Right ventricle myocardium inferior (tissue), 1 donor: Measurements from ENCODE around the gene LZTS3. TPM values are rescaled to one million over a fixed set of nuclear protein-coding genes. Genes with fewer than 3 reads are reported as not detected.
"Not testable (repeated sequence)": the region's sequence is repeated elsewhere in the genome, so short reads cannot be mapped to it uniquely, and the experiment has no call there.

Experiments used
- ATAC-seq: fragments of 200-7000 bp; cut with Tn5 transposase; one replicate; pipeline ENCODE4 v1.9.1; 2020; ENCODE audit warnings: mild to moderate bottlenecking, moderate library complexity
- DNase-seq: peaks from one replicate; pipeline ENCODE4 v3.0.0; 2021; ENCODE audit errors: missing footprints
- intact Hi-C: fragments of 100-400 bp; cut with DNase I; formaldehyde crosslinking; loops from one replicate; pipeline ENCODE4 v1.11.0; 2022
- total RNA-seq: library from RNA; stranded (reverse); fragmentation: NEBNext Ultra II Directional; extraction: Animal tissue kit (Norgen Biotek cat#: 25700); gene quantifications from one replicate; pipeline ENCODE4 v1.2.1, GENCODE V29; 2021
- donor health status: DM: no; HTN: yes; CAD: no; lungs with severe emphysema.

The LZTS3 gene
- total RNA-seq, 1 donor from 2014 or later: 19.6 TPM

- intact Hi-C loops: no loop called here
- ATAC-seq: no peak
- no peak for DNase-seq
These were observed 14.3 kb downstream of the LZTS3 start for GRCh38 chr20:3158968-3159431.

DNA sequence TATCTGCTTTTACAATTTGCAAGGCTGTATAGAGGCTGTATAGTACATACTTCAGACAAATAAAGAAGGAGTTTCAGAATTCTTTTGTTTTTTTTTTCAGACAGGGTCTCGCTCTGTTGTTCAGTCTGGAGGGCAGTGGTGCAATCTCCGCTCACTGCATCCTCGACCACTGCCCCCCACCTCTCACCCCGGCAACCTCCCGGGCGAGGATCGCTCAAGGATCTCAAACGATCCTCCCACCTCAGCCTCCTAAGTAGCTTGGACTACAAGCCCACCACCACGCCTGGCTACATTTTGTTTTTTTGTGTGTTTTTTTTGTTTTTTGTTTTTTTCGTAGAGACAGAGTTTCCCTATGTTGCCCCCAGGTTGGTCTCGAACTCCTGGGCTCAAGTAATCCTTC is 15.5 kb downstream of the LZTS3 start:
- intact Hi-C loops: no loop called here
- no peak for ATAC-seq
- no peak for DNase-seq

DNA sequence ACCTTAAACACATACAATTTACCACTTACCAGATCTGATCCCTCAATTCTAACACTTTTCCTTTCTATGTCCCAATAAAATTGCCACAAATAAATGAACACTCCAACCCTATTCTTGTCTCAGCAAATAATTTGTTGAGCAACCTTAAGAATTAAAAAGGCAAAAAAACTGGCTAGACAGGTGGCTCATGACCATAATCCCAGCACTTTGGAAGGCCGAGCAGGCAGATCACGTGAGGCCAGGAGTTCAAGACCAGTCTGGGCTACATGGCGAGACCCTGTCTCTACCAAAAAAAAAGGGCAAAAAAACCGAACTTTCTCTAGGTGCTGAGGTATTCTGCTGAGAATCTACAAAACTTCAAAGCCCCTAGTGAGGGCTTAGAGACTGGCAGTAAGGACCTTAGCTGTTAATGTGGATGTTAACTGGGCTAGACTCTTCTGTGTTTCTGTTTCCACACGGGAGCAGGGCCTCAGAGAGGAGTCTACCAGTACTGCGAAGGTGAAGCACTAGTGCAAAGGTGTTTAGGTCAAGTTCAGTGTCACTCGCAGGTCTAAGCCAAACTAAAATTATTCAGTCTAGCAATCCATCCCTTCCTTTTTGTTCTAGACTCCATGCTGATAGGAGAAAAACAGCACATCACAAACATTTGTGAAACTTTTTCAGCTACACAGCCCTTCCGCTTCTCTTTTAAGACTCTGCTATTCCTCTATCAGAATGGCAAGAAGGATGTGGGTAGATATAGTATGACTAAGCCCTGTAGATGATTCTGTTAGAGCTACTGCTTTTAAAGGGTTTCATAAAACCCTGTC is 16.3 kb downstream of the LZTS3 start:
- DNase-seq (no peak), ATAC-seq (no peak)
- intact Hi-C loops: no loop called here

DNA sequence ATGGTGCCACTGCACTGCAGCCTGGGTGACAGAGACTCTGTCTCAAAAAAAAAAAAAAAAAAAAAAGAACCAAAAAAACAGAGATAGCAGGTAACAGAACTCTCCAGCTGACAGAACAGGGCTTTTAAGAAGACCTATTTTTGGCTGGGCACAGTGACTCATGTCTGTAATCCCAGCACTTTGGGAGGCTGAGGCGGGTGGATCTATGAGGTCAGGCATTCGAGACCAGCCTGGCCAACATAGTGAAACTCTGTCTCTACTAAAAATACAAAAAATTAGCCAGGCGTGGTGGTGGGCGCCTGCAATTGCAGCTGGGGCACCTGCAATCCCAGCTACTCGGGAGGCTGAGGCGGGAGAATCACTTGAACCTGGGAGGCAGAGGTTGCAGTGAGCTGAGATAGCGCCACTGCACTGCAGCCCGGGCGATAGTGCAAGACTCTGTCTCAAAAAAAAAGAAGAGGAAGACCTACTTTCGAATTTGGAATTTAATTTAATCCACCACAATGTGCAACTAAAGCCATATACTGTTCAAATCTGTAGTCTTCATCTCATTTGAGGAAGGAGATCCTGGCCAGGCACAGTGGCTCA is 21.2 kb downstream of the LZTS3 start:
- intact Hi-C loops, DNase-seq, ATAC-seq: not testable (repeated sequence)

GRCh38 chr20:3150908-3151307 is 22.4 kb downstream of the LZTS3 start:
- no peak for DNase-seq
- no peak for ATAC-seq
- intact Hi-C loops: no loop called here

DNA sequence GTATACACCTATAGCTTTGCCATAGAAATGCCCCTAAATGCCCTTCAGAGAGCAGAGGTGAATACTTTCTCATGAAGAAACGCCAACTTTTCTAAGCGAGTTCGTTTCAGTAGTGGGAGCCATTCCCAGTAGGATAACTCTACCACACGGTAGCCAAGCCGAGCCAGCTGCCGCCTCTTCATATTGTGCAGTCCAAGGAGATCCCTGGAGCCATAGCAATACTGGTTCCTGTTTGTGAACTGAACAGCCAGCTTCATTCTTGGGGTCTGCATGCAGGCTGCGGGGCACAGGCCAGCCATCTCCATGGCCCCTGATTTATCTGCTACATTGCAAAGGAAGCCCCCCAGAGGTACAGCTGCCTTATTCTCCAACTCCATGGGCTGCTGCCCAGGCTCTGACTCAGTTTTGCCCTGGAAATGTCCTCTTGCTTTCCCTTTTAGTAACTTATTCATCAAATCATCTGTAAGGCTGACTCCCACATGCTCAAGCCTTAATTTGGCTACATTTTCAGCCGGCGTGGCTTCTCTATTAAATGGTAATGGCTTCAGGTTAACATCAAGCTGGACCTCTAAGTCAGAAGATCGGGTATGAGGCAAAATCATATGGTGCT is 26.5 kb downstream of the LZTS3 start:
- intact Hi-C loops: no loop called here
- no peak for ATAC-seq
- DNase-seq: no peak

GRCh38 chr20:3141757-3142156 is 31.6 kb downstream of the LZTS3 start:
- no peak for ATAC-seq
- intact Hi-C loops: no loop called here
- DNase-seq: no peak

DNA sequence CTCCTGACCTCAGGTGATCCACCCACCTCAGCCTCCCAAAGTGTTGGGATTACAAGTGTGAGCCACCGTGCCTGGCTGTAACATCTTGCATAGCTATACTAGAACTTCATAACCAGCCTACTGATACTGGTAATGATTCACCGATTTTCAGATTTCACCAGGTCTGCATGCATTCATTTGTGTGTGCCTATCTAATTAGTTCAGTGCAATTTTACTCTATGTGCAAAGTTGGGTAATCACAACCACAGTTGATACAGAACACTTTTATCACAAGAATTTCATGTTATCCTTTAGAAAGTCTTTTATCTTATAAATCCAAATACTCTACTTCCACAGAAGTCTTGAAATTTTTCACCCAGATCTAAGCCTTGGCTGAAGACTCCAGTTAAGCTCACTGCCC is 35.9 kb downstream of the LZTS3 start:
- intact Hi-C loops: no loop called here
- ATAC-seq (no peak), DNase-seq (no peak)

DNA sequence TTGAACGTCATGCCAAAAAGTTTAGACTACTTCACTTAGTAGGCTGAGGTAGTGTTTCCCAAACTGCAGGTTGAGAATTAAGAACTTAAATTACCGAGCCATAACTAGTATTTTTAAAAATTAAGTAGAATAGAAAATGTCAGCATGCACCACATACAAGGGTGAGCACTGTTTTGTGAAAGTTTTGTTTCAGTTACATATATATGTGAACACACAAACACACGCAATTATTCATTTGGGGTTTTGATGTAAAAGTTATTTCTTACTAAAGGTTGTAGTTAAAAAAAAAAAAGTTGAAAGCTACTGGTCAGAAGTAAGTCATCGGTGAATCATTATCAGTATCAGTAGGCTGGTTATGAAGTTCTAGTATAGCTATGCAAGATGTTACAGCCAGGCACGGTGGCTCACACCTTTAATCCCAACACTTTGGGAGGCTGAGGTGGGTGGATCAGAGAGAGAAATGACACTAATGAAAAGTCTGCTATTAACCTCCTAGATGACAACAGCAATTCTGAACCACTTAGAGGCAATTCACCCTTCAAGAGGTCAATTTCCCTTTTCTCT is 37.8 kb downstream of the LZTS3 start:
- DNase-seq (no peak), ATAC-seq (no peak)
- intact Hi-C loops: no loop called here

- ATAC-seq (no peak), DNase-seq (no peak)
- intact Hi-C loops: no loop called here
These were observed 39.2 kb downstream of the LZTS3 start for GRCh38 chr20:3134151-3134550.

- intact Hi-C loops: no loop called here
These were observed 40.2 kb downstream of the LZTS3 start for GRCh38 chr20:3133155-3133554.

GRCh38 chr20:3130051-3130600 is 43.2 kb downstream of the LZTS3 start:
- ATAC-seq (no peak), DNase-seq (no peak)
- intact Hi-C loops: no loop called here

More at GRCh38 chr20:3133155-3133554, 40.2 kb downstream of the LZTS3 start:
- no peak for ATAC-seq
- DNase-seq: no peak

DNA sequence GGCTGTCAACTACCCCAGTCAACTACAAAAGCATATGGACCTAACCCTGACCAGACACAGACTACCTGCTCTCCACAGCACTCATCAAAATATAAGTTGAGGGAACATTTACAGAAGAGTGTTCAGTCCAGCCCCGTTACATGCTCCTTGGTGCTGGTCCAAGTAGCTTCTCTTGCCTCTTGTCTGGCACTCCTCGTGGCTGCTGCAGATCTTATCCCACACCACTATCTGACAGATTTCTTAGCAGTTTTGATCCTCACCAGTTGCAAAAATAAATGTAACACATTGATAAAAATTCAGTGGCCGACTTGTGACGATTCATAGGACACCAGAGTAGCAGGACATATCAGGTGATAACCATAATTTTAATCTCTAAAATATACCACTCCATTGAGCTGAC is 44.3 kb downstream of the LZTS3 start:
- ATAC-seq (no peak), DNase-seq (no peak)
- intact Hi-C loops: no loop called here

DNA sequence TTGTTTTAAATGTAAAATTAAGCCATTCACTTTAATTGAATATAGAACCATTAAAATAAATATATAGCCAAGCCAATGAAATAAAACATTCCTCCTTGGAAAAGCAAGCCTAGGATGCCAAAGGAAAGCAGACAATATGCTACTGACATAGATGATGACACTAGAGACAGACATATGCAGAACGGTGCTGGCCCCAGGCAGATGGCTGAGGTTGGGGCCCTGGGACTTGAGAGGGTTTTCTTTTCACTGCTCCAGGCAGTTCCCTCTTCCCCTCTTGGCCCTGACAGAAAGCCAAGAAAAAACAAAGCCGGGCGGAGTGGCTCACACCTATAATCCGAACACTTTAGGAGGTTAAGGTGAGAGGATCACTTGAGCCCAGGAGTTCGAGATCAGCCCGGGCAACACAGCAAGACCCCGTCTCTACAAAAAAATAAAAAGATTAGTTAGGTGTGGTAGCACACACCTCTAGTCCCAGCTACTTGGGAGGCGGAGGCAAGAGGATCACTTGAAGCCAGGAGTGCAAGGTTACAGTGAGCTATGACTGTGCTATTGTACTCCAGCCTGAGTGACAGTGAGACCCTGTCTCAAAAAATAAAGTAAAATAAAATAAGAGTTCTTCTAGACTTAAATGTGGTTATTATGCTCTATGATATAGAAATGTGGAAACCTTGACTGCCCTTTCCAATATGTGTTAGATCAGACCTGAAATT is 44.9 kb downstream of the LZTS3 start:
- ATAC-seq: no peak
- intact Hi-C loops: no loop called here
- no peak for DNase-seq

DNA sequence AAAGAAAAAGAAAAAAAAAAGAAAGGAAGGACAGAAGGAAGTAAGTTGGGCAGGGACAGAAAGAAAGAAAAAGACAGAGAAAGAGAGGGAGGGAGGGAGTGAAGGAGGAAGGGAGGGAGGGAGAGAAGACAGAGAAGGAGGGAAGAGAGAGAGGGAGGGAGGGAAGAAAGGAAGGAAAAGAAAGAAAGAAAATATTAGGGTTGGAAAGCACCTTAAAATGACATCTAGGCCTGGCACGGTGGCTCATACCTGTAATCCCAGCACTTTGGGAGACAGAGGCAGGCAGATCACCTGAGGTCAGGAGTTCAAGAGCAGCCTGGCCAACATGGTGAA is 46.9 kb downstream of the LZTS3 start:
- no peak for DNase-seq
- no peak for ATAC-seq
- intact Hi-C loops: no loop called here

- DNase-seq, intact Hi-C loops, ATAC-seq: not testable (repeated sequence)
These were observed 47.4 kb downstream of the LZTS3 start for GRCh38 chr20:3125776-3126526.

GRCh38 chr20:3124773-3125560 is 48.4 kb downstream of the LZTS3 start:
- ATAC-seq, intact Hi-C loops, DNase-seq: not testable (repeated sequence)
